Measurements from ENCODE around the gene HNRNPR. TPM values are rescaled to one million over a fixed set of nuclear protein-coding genes. Genes with fewer than 3 reads are reported as not detected.

Gene HNRNPR
- total and polyA plus RNA-seq, 9 of the 15 experiments (the other 6 are each of a cell fraction or from before 2014, with no cell fraction given): 80.9 to 372 (median 301) TPM

DNA sequence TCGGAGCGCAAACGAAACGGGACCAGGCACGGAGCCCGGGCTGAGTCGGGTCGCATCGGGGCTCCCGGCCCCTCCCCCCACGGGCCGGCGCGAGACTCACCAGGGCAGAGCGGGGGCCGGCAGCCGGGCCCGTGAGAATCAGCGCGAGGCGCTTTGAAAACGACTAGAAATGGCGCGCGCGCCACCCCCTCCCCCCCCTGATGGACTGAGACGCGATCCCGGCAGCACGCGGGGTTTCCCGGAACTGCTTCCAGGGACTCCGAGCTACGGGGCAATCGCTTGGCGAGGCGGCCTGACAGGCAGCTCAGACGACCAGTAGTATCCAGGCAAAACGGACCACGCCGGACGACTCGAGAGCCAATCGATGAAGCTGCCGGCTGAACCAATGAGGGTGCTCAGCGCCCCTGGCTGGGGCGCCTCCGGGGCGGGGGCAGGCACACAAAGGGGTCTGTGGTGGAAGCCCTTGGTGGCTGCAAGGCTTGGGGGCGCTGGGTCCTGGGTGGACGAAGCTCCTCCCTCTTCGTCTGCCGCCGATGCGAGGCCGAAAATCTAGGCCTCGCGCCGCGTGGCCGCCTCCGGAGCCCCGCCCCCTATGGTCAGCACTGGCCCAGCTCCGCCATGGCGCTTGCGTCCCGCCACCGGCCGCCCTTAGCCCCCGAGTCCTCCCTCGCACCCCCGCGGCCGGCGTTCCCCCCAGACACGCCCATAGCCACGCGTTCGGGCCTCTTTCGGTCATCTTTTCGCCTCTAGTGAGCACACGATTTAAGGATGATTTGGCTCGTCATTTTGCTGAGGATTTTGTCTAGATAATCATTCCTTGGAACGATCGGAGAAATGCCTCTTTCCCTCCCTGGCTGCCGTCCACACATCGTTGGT, at the start of gene HNRNPR (continued):
- TF ChIP-seq FOXM1 (IDR thresholded peaks at IDR 0.05; ENCODE audit: low read depth): peak; percentile 68
- peak; percentile 89 for TF ChIP-seq FOXM1 (CRISPR knock-in tag; IDR thresholded peaks at IDR 0.05; ENCODE audit: low read depth)
- TF ChIP-seq, protein P1, sequence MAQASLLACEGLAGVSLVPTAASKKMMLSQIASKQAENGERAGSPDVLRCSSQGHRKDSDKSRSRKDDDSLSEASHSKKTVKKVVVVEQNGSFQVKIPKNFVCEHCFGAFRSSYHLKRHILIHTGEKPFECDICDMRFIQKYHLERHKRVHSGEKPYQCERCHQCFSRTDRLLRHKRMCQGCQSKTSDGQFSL (CRISPR knock-in tag; IDR thresholded peaks at IDR 0.05): peak; percentile 56
- TF ChIP-seq, protein P1 (tag; IDR thresholded peaks at IDR 0.05): peak in 1 of 2 experiments; percentile 60; a peak in 1 of 4 replicates
- TF ChIP-seq CSDE1 (IDR thresholded peaks at IDR 0.05): no peak
- TF ChIP-seq TRIM24 (IDR thresholded peaks at IDR 0.05): peak in 1 of 2 experiments; percentile 18; a peak in 1 of 4 replicates
- TF ChIP-seq NCOA1 (IDR thresholded peaks at IDR 0.05; ENCODE audit: low read depth): no peak; the same call in 1 of the 2 replicates
- no peak for TF ChIP-seq POU5F1 (IDR thresholded peaks at IDR 0.05; ENCODE audit: borderline replicate concordance, low read depth, low read length, partially characterized antibody)
- TF ChIP-seq, protein P2, sequence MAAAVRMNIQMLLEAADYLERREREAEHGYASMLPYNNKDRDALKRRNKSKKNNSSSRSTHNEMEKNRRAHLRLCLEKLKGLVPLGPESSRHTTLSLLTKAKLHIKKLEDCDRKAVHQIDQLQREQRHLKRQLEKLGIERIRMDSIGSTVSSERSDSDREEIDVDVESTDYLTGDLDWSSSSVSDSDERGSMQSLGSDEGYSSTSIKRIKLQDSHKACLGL (CRISPR knock-in tag; IDR thresholded peaks at IDR 0.05; ENCODE audit: borderline replicate concordance, poor library complexity, severe bottlenecking): peak; percentile 26
- TF ChIP-seq ZNF584 (CRISPR knock-in tag; IDR thresholded peaks at IDR 0.05; ENCODE audit: low read depth): no peak
- 0 out of 2 replicates have a peak, but pooled peaks have one; percentile 40 for TF ChIP-seq ZNF232 (CRISPR knock-in tag; IDR thresholded peaks at IDR 0.05)
- peak; percentile 46 for TF ChIP-seq KLF6 (CRISPR knock-in tag; IDR thresholded peaks at IDR 0.05; ENCODE audit: borderline replicate concordance)
- TF ChIP-seq TAF9B (IDR thresholded peaks at IDR 0.05; ENCODE audit: partially characterized antibody): peak; percentile 83
- peak; percentile 98 for TF ChIP-seq CXXC5 (CRISPR knock-in tag; IDR thresholded peaks at IDR 0.05)
- no peak for TF ChIP-seq ZNF77 (CRISPR knock-in tag; IDR thresholded peaks at IDR 0.05)
- TF ChIP-seq ZNF76 (CRISPR knock-in tag; IDR thresholded peaks at IDR 0.05; ENCODE audit: borderline replicate concordance): peak; percentile 30; the same call in 1 of the 2 replicates
- TF ChIP-seq, protein P3, sequence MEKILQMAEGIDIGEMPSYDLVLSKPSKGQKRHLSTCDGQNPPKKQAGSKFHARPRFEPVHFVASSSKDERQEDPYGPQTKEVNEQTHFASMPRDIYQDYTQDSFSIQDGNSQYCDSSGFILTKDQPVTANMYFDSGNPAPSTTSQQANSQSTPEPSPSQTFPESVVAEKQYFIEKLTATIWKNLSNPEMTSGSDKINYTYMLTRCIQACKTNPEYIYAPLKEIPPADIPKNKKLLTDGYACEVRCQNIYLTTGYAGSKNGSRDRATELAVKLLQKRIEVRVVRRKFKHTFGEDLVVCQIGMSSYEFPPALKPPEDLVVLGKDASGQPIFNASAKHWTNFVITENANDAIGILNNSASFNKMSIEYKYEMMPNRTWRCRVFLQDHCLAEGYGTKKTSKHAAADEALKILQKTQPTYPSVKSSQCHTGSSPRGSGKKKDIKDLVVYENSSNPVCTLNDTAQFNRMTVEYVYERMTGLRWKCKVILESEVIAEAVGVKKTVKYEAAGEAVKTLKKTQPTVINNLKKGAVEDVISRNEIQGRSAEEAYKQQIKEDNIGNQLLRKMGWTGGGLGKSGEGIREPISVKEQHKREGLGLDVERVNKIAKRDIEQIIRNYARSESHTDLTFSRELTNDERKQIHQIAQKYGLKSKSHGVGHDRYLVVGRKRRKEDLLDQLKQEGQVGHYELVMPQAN (IDR thresholded peaks at IDR 0.05; ENCODE audit: borderline replicate concordance): peak; percentile 63; the same call in 1 of the 2 replicates
- TF ChIP-seq ZNF778 (CRISPR knock-in tag; IDR thresholded peaks at IDR 0.05): no peak
- TF ChIP-seq SMC3 (conservative IDR thresholded peaks at IDR 0.05; ENCODE audit: insufficient read depth, low read depth, low read length): no peak
- 0 out of 2 replicates have a peak, but pooled peaks have one; percentile 66 for TF ChIP-seq CHCHD3 (CRISPR knock-in tag; IDR thresholded peaks at IDR 0.05)
- TF ChIP-seq RBFOX2 (IDR thresholded peaks at IDR 0.05; ENCODE audit: low read depth, low read length): peak; percentile 96
- TF ChIP-seq TAF1 (IDR thresholded peaks at IDR 0.05; ENCODE audit: control insufficient read depth, extremely low read depth, insufficient read depth, low read length, severe bottlenecking): peak; percentile 77
- TF ChIP-seq POLR2A (conservative IDR thresholded peaks at IDR 0.05): peak; percentile 92
- peak; percentile 95 for TF ChIP-seq FOS (IDR thresholded peaks at IDR 0.05; ENCODE audit: extremely low read depth, insufficient read length)
- no peak for TF ChIP-seq BRD4 (IDR thresholded peaks at IDR 0.05)

Data from K562 (cell line).